GM23248 (cell line): Measurements from ENCODE around the gene SMIM13. TPM values are rescaled to one million over a fixed set of nuclear protein-coding genes. Genes with fewer than 3 reads are reported as not detected.

Experiments used
- DNase-seq: peaks from one replicate; pipeline ENCODE4 v3.0.0-alpha.2; 2015
- H2AFZ ChIP-seq: fragments of 200-600 bp; sonication (generic); 2 replicates; pipeline ENCODE4 v1.6.1; 2016; ENCODE audit warnings: antibody characterized with exemption
- H3F3A ChIP-seq: fragments of 200-600 bp; sonication (generic); 2 replicates; pipeline ENCODE4 v1.6.1; 2016; ENCODE audit warnings: mild to moderate bottlenecking, antibody characterized with exemption, mixed run types; ENCODE audit not compliant: insufficient read depth
- H3K27ac ChIP-seq: fragments of 200-600 bp; sonication (generic); 2 replicates; pipeline ENCODE4 v1.5.1; 2016; ENCODE audit warnings: mild to moderate bottlenecking
- H3K27me3 ChIP-seq: fragments of 200-600 bp; sonication (generic); replicated peaks from 2 replicates; pipeline ENCODE4 v1.6.1; 2016; ENCODE audit warnings: mild to moderate bottlenecking; ENCODE audit not compliant: insufficient read depth
- H3K36me3 ChIP-seq: fragments of 200-600 bp; sonication (generic); 2 replicates; pipeline ENCODE4 v1.6.1; 2016; ENCODE audit warnings: low read depth, mild to moderate bottlenecking
- H3K4me1 ChIP-seq: fragments of 200-600 bp; sonication (generic); 2 replicates; pipeline ENCODE4 v1.6.1; 2016; ENCODE audit warnings: mild to moderate bottlenecking; ENCODE audit not compliant: insufficient read depth
- H3K4me2 ChIP-seq: fragments of 200-600 bp; sonication (generic); one replicate; pipeline ENCODE4 v1.6.1; 2016; ENCODE audit warnings: mild to moderate bottlenecking; ENCODE audit not compliant: unreplicated experiment
- H3K4me3 ChIP-seq: fragments of 200-600 bp; sonication (generic); 2 replicates; pipeline ENCODE4 v1.5.1; 2016; ENCODE audit warnings: mild to moderate bottlenecking
- H3K79me2 ChIP-seq: fragments of 200-600 bp; sonication (generic); 2 replicates; pipeline ENCODE4 v1.6.1; 2016; ENCODE audit warnings: mild to moderate bottlenecking; ENCODE audit not compliant: insufficient read depth
- H3K9ac ChIP-seq: fragments of 200-600 bp; sonication (generic); 2 replicates; pipeline ENCODE4 v1.6.1; 2016; ENCODE audit warnings: mild to moderate bottlenecking
- H3K9me2 ChIP-seq: fragments of 200-600 bp; sonication (generic); 2 replicates; pipeline ENCODE4 v1.6.1; 2016; ENCODE audit warnings: mixed run types, mild to moderate bottlenecking, moderate library complexity; ENCODE audit not compliant: insufficient read depth
- H3K9me3 ChIP-seq: fragments of 200-600 bp; sonication (generic); one replicate; pipeline ENCODE4 v1.6.1; 2017; ENCODE audit warnings: low read depth
- H4K20me1 ChIP-seq: fragments of 200-600 bp; sonication (generic); 2 replicates; pipeline ENCODE4 v1.6.0; 2016; ENCODE audit not compliant: insufficient read depth
- EZH2 ChIP-seq: fragments of 200-600 bp; sonication (generic); IDR thresholded peaks from 2 replicates; pipeline ENCODE4 v1.6.1; 2018; ENCODE audit warnings: antibody characterized with exemption, mild to moderate bottlenecking; ENCODE audit not compliant: insufficient read depth, poor library complexity, severe bottlenecking
- EZH2phosphoT487 ChIP-seq: fragments of 200-600 bp; sonication (generic); IDR thresholded peaks from 2 replicates; pipeline ENCODE4 v1.6.1; 2018; ENCODE audit warnings: antibody characterized with exemption, moderate library complexity, mild to moderate bottlenecking, low read depth; ENCODE audit not compliant: insufficient read depth
- WGBS, 2 experiments: methylation state at CpG; one replicate each; pipeline ENCODE4 v1.1.6; 2015 to 2017; ENCODE audit warnings: low lambda C conversion rate in 2 of 2, low coverage in 1 of 2; ENCODE audit errors: missing lambda C conversion rate in 2 of 2; 5-methylcytosine and 5-hydroxymethylcytosine counted together
- in situ Hi-C: fragments of 300-500 bp; cut with MboI; formaldehyde crosslinking; loops from 2 replicates; pipeline ENCODE4 v1.15.0; 2020
- polyA plus RNA-seq: library from polyadenylated mRNA; unstranded; fragments of >200 nt; fragmentation: Nextera tagmentation; extraction: Ambion mirVana; gene quantifications from 2 replicates; pipeline ENCODE4 v1.2.1, GENCODE V29; 2016
- total RNA-seq: library from RNA; depleted of rRNA; stranded (reverse); fragments of >200 nt; shearing (Covaris generic); gene quantifications from 2 replicates; pipeline ENCODE4 v1.2.3, GENCODE V29; 2014

The SMIM13 gene
- total and polyA plus RNA-seq, 2 experiments from 2014 or later = 5.1 to 11.3 TPM

DNA sequence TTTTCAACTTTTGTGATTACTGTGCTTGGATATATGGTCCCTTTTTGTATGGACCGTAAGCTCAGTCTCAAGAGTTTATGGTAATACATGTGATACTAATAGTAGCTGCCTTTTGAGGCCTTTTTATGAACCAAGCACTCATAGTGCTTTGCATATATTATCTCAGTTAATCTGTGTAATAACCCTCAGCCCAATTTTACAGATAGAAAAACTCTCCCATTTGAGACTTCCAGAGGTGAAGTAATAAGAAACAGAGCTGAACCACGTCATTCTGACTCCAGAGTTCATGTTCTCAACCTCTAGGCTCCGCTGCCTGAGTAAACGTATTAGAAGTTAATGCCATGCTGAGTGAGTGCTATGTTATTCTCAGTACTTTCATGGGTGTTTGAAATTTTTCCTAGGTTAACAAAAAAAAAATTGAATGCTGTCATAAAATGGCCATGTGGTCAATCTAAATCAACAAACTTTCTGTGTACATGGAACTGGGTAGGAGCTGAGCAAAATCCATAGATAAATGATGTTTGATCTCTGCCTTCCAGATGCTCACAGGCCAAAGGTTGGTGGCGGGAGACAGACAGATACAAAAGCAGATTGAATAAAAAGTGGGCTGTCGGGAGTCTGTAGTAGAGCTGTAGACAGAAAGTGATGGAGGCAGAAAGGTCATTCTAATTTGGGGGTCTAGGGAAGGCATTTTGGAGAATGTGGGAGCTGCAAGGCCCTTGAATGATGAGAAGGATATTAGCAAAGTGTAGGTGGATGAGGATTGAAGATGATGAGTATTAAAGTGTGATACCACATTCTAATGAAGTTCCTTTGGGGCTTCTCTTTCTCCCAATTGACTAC is 26.9 kb upstream of the SMIM13 start:
- no peak for DNase-seq
- Histone ChIP-seq H3F3A (no peaks in the 10 kb centered on the region), H3K9ac (no peak overlapping the region), H3K4me3 (no peak overlapping the region), H3K4me2 (no peak overlapping the region), H3K9me3 (no peaks in the 10 kb centered on the region), H4K20me1 (no peaks in the 10 kb centered on the region), H3K27ac (no peak overlapping the region), H3K79me2 (no peaks in the 10 kb centered on the region), H2AFZ (no peak overlapping the region), H3K36me3 (no peaks in the 10 kb centered on the region), H3K27me3 (no peaks in the 10 kb centered on the region), H3K9me2 (no peaks in the 10 kb centered on the region), H3K4me1 (no peaks in the 10 kb centered on the region)
- TF ChIP-seq EZH2phosphoT487 = no peak
- TF ChIP-seq EZH2 = no peak
- WGBS, 2 experiments = 89 to 90% methylated on average over 6 of the region's 6 CpGs
- in situ Hi-C loops = loop anchor here (5.0 kb wide), 1 partner anchor 114 kb away; no protein-coding TSS in a partner anchor

DNA sequence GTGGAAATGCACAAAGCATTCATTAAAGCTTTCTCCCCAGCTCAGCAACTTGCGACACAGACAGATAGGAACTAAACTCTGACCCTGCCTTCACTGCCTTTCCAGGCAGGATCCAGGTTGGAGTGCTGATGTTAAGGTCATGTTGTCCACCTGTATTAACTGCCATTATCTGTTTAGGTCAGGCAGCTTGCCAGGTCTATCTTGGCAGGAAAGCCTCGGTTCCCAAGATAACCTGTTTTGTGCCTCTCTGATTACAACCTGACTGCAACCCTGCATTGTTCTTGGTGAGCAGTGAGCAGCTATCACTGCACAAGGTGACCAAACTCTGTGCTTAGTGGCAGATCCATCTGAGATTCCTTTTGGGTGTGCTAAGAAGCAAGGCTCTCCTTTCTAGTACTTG is 26.3 kb upstream of the SMIM13 start:
- H3K9me3 ChIP-seq = no peaks in the 10 kb centered on the region
- DNase-seq = no peak
- H3K79me2 ChIP-seq = no peaks in the 10 kb centered on the region
- TF ChIP-seq EZH2phosphoT487 (no peak), EZH2 (no peak)
- no peak overlapping the region for H3K4me3 ChIP-seq
- in situ Hi-C loops = loop anchor here (5.0 kb wide), 1 partner anchor 115 kb away; no protein-coding TSS in a partner anchor
- no peaks in the 10 kb centered on the region for H3K27me3 ChIP-seq
- H3K9me2 ChIP-seq = no peaks in the 10 kb centered on the region
- H3K27ac ChIP-seq = no peak overlapping the region
- H3K4me1 ChIP-seq = no peaks in the 10 kb centered on the region
- no peak overlapping the region for H3K9ac ChIP-seq
- H3F3A ChIP-seq = no peaks in the 10 kb centered on the region
- no peaks in the 10 kb centered on the region for H4K20me1 ChIP-seq
- no peaks in the 10 kb centered on the region for H3K36me3 ChIP-seq
- no peak overlapping the region for H2AFZ ChIP-seq
- WGBS, 2 experiments = 73 to 79% methylated on average over 2 of the region's 2 CpGs
- H3K4me2 ChIP-seq = no peak overlapping the region

GRCh38 chr6:11069760-11070159 is 23.9 kb upstream of the SMIM13 start:
- TF ChIP-seq EZH2phosphoT487 (no peak), EZH2 (no peak)
- Histone ChIP-seq H4K20me1 (no peaks in the 10 kb centered on the region), H3K27me3 (no peaks in the 10 kb centered on the region), H3K4me3 (no peak overlapping the region), H3K79me2 (no peaks in the 10 kb centered on the region), H3K4me1 (no peaks in the 10 kb centered on the region), H3K9me3 (no peaks in the 10 kb centered on the region), H3F3A (no peaks in the 10 kb centered on the region), H3K4me2 (no peak overlapping the region), H3K9me2 (no peaks in the 10 kb centered on the region), H3K27ac (no peak overlapping the region), H2AFZ (no peak overlapping the region), H3K36me3 (no peaks in the 10 kb centered on the region), H3K9ac (no peak overlapping the region)
- peak; percentile 31 for DNase-seq
- WGBS, 2 experiments = 48 to 51% methylated on average over 2 of the region's 2 CpGs
- in situ Hi-C loops = loop anchor here (5.0 kb wide), 1 partner anchor 117 kb away; no protein-coding TSS in a partner anchor

- Histone ChIP-seq H3K4me3 (no peak overlapping the region), H3K4me2 (no peak overlapping the region), H3K79me2 (no peaks in the 10 kb centered on the region), H2AFZ (no peak overlapping the region), H3K9ac (no peak overlapping the region), H3K9me2 (no peaks in the 10 kb centered on the region), H4K20me1 (no peaks in the 10 kb centered on the region), H3K4me1 (no peaks in the 10 kb centered on the region), H3K27me3 (no peaks in the 10 kb centered on the region), H3K36me3 (no peaks in the 10 kb centered on the region), H3K27ac (no peak overlapping the region), H3K9me3 (no peaks in the 10 kb centered on the region), H3F3A (no peaks in the 10 kb centered on the region)
- in situ Hi-C loops = no loop called here
- 88 to 89% methylated on average over 4 of the region's 4 CpGs for WGBS, 2 experiments
- no peak for DNase-seq
- TF ChIP-seq EZH2phosphoT487 = no peak
- TF ChIP-seq EZH2 = no peak
Observed at GRCh38 chr6:11072101-11072500, 21.5 kb upstream of the SMIM13 start.
